HCT116 (cell line): ENCODE results near the gene TMEM260. TPM values are rescaled to one million over a fixed set of nuclear protein-coding genes. Genes with fewer than 3 reads are reported as not detected.

ENCODE experiments used
- ATAC-seq: fragments of 200-7000 bp; cut with Tn5 transposase; 2 replicates; pipeline ENCODE4 v1.9.1; 2020; ENCODE audit warnings: mild to moderate bottlenecking, moderate library complexity
- BruUV-seq: library from RNA; stranded (reverse); fragments of 400-500 nt; replicated peaks from 2 replicates; lab custom pipeline; 2021; lab: Mats Ljungman, UMichigan
- CTCF ChIA-PET: fragments of 300-600 bp; sonication (Branson Sonifier 250); formaldehyde crosslinking; loops from one replicate; lab custom pipeline; 2021; ENCODE audit warnings: antibody characterized with exemption; lab: Charles Lee
- POLR2A ChIA-PET: fragments of 300-600, 350-600 bp; sonication (Branson Sonifier 250); formaldehyde crosslinking; loops from one replicate; lab custom pipeline; 2021; ENCODE audit warnings: antibody characterized with exemption; lab: Charles Lee
- RAD21 ChIA-PET, 2 experiments: fragments of 300-600 bp; sonication (Branson Sonifier 250); formaldehyde crosslinking; loops; one replicate each; lab custom pipeline; 2023; ENCODE audit warnings: low total read pairs in 2 of 2; ENCODE audit not compliant: uncharacterized antibody in 2 of 2, unreplicated experiment in 2 of 2, low non-redundant PET in 1 of 2; lab: Charles Lee
- DNase-seq: peaks from one replicate; pipeline ENCODE4 v3.0.0-alpha.2; 2010; ENCODE audit warnings: low read depth, low spot score
- H2AFZ ChIP-seq: fragments of 200-600 bp; shearing (Covaris generic), sonication (generic); 2 replicates; pipeline ENCODE4 v1.6.1; 2017; ENCODE audit warnings: low read depth, mixed run types, mixed read lengths, antibody characterized with exemption, low read length; ENCODE audit not compliant: poor library complexity, severe bottlenecking
- H3K27ac ChIP-seq: 2 replicates; pipeline ENCODE4 v1.5.1; 2012; ENCODE audit warnings: low read depth, low read length
- H3K27me3 ChIP-seq: fragments of 200-600 bp; sonication (generic); 2 replicates; pipeline ENCODE4 v1.6.1; 2016; ENCODE audit warnings: mixed run types, low read length, mixed read lengths; ENCODE audit not compliant: insufficient read depth
- H3K36me3 ChIP-seq, 2 experiments: fragments of 200-500 bp in 1 of 2; fragments of 200-600 bp in 1 of 2; sonication (Bioruptor generic) in 1 of 2; sonication (generic) in 1 of 2; 2 replicates each; pipeline versions ENCODE4 v1.5.1 to v1.6.1; 2014 to 2016; ENCODE audit warnings: low read length in 2 of 2, inconsistent platforms in 1 of 2, mixed read lengths in 1 of 2, mixed run types in 1 of 2; ENCODE audit not compliant: insufficient read depth in 2 of 2, control insufficient read depth in 1 of 2
- H3K4me1 ChIP-seq, 2 experiments: fragments of 200-600 bp in 1 of 2; sonication (generic) in 1 of 2; 2 replicates each; pipeline versions ENCODE4 v1.5.1 to v1.6.1; 2012 to 2017; ENCODE audit warnings: low read length in 2 of 2, inconsistent platforms in 1 of 2, mild to moderate bottlenecking in 1 of 2, mixed read lengths in 1 of 2, mixed run types in 1 of 2, moderate library complexity in 1 of 2; ENCODE audit not compliant: insufficient read depth in 2 of 2, control insufficient read depth in 1 of 2
- H3K4me2 ChIP-seq: fragments of 200-600 bp; sonication (generic); 2 replicates; pipeline ENCODE4 v1.6.1; 2017; ENCODE audit warnings: mixed run types, low read length, mixed read lengths
- H3K4me3 ChIP-seq, 2 experiments: fragments of 200-600 bp in 1 of 2; sonication (generic) in 1 of 2; replicated peaks in 1 of 2; 2 replicates each; pipeline ENCODE4 v1.5.1; 2011 to 2016; ENCODE audit warnings: low read length in 2 of 2, control low read depth in 1 of 2, low read depth in 1 of 2, mild to moderate bottlenecking in 1 of 2, mixed read lengths in 1 of 2, mixed run types in 1 of 2
- H3K79me2 ChIP-seq: fragments of 200-600 bp; sonication (generic); 2 replicates; pipeline ENCODE4 v1.6.1; 2017; ENCODE audit warnings: mild to moderate bottlenecking, mixed run types, low read length, moderate library complexity, mixed read lengths; ENCODE audit not compliant: insufficient read depth
- H3K9ac ChIP-seq: fragments of 200-600 bp; sonication (generic); 2 replicates; pipeline ENCODE4 v1.6.1; 2016; ENCODE audit warnings: low read length, mixed read lengths
- H3K9me2 ChIP-seq: fragments of 200-600 bp; sonication (generic), shearing (Covaris generic); 2 replicates; pipeline ENCODE4 v1.6.1; 2017; ENCODE audit warnings: mixed run types, mild to moderate bottlenecking, moderate library complexity; ENCODE audit not compliant: insufficient read depth
- H3K9me3 ChIP-seq, 2 experiments: fragments of 200-500 bp in 1 of 2; fragments of 200-600 bp in 1 of 2; sonication (Bioruptor generic) in 1 of 2; sonication (generic) in 1 of 2; 2 replicates each; pipeline ENCODE4 v1.6.1; 2014 to 2017; ENCODE audit warnings: low read length in 2 of 2, mixed read lengths in 2 of 2, inconsistent platforms in 1 of 2, low read depth in 1 of 2, mild to moderate bottlenecking in 1 of 2, mixed run types in 1 of 2, moderate library complexity in 1 of 2; ENCODE audit not compliant: control insufficient read depth in 1 of 2, insufficient read depth in 1 of 2
- H4K20me1 ChIP-seq: fragments of 200-600 bp; sonication (generic), shearing (Covaris generic); 2 replicates; pipeline ENCODE4 v1.6.1; 2017; ENCODE audit warnings: mixed run types, mild to moderate bottlenecking, moderate library complexity; ENCODE audit not compliant: insufficient read depth
- ATF3 ChIP-seq: IDR thresholded peaks from 2 replicates; pipeline ENCODE4 v1.6.1; 2012
- intact Hi-C: fragments of 100-400 bp; cut with micrococcal nuclease; formaldehyde crosslinking; loops from 2 replicates; pipeline ENCODE4 v1.10.0; 2022
- total RNA-seq: library from RNA; stranded (reverse); gene quantifications from one replicate; pipeline ENCODE4 v1.2.1, GENCODE V29; 2021; ENCODE audit not compliant: unreplicated experiment
- TF ChIP-seq, protein P1 (sequence below): IDR thresholded peaks from 2 replicates; pipeline ENCODE4 v1.6.1; 2012; ENCODE audit warnings: low read depth

The TMEM260 gene
- total RNA-seq, 1 experiment from 2014 or later: 12.5 TPM

DNA sequence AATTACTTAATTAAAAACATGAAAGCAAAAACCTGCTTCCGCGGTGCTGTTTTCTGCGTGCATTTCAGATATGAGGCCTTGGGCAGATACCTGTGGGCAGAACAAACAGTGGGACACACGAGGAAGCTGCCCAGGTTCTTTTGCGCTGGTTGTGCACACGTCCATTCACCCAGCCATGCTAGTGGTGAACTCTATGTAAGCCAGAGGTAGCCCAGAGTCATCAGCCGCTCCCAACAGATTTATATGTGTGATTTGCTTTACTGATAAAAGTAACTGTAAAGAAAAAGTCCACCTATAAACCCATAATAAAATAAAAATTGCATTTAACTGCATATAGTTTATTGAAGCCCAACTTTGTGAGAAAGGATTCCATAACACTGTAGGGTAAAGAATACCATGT, 47.1 kb upstream of the TMEM260 start:
- no peaks in the 10 kb centered on the region for H3K9me3 ChIP-seq
- ATAC-seq: no peak
- BruUV-seq: no TSS peak

More for the DNA sequence above, 47.1 kb upstream of the TMEM260 start:
- no peak overlapping the region for H3K9ac ChIP-seq
- no peaks in the 10 kb centered on the region for H4K20me1 ChIP-seq
- H3K9me2 ChIP-seq: no peaks in the 10 kb centered on the region
- no peak for DNase-seq
- intact Hi-C loops: no loop called here
- no peak overlapping the region for H2AFZ ChIP-seq
- TF ChIP-seq ATF3: no peak
- TF ChIP-seq, protein P1, sequence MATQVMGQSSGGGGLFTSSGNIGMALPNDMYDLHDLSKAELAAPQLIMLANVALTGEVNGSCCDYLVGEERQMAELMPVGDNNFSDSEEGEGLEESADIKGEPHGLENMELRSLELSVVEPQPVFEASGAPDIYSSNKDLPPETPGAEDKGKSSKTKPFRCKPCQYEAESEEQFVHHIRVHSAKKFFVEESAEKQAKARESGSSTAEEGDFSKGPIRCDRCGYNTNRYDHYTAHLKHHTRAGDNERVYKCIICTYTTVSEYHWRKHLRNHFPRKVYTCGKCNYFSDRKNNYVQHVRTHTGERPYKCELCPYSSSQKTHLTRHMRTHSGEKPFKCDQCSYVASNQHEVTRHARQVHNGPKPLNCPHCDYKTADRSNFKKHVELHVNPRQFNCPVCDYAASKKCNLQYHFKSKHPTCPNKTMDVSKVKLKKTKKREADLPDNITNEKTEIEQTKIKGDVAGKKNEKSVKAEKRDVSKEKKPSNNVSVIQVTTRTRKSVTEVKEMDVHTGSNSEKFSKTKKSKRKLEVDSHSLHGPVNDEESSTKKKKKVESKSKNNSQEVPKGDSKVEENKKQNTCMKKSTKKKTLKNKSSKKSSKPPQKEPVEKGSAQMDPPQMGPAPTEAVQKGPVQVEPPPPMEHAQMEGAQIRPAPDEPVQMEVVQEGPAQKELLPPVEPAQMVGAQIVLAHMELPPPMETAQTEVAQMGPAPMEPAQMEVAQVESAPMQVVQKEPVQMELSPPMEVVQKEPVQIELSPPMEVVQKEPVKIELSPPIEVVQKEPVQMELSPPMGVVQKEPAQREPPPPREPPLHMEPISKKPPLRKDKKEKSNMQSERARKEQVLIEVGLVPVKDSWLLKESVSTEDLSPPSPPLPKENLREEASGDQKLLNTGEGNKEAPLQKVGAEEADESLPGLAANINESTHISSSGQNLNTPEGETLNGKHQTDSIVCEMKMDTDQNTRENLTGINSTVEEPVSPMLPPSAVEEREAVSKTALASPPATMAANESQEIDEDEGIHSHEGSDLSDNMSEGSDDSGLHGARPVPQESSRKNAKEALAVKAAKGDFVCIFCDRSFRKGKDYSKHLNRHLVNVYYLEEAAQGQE: no peak
- TF ChIP-seq, all 23 proteins: peak for 0
- POLR2A ChIA-PET: no interaction called here
- RAD21 ChIA-PET: no interaction called here
- Histone ChIP-seq H3K4me2 (no peak overlapping the region), H3K79me2 (no peaks in the 10 kb centered on the region), H3K27ac (no peak overlapping the region), H3K36me3 (no peaks in the 10 kb centered on the region), H3K27me3 (peaks cover 9% of the 10 kb centered on the region; the same call in 1 of the 2 replicates), H3K4me1 (no peaks in the 10 kb centered on the region), H3K4me3 (no peak overlapping the region)
- CTCF ChIA-PET: interaction anchor here (1.2 kb wide), 1 partner anchor 42 kb away, joined by 3 read pairs; no protein-coding TSS in a partner anchor
